NCI-H2171 (cell line): ENCODE measurements around the gene MPZL1.
"Not testable (repeated sequence)": the region's sequence is repeated elsewhere in the genome, so short reads cannot be mapped to it uniquely, and the experiment has no call there.

Source experiments
- DNase-seq: peaks from one replicate; lab custom pipeline; 2025; lab: John Stamatoyannopoulos, UW

MPZL1 gene

GRCh38 chr1:167719715-167720421 is 1.9 kb upstream of the MPZL1 start:
- DNase-seq: not testable (repeated sequence)

GRCh38 chr1:167720965-167721616 is 691 bp upstream of the MPZL1 start:
- no peak for DNase-seq

DNA sequence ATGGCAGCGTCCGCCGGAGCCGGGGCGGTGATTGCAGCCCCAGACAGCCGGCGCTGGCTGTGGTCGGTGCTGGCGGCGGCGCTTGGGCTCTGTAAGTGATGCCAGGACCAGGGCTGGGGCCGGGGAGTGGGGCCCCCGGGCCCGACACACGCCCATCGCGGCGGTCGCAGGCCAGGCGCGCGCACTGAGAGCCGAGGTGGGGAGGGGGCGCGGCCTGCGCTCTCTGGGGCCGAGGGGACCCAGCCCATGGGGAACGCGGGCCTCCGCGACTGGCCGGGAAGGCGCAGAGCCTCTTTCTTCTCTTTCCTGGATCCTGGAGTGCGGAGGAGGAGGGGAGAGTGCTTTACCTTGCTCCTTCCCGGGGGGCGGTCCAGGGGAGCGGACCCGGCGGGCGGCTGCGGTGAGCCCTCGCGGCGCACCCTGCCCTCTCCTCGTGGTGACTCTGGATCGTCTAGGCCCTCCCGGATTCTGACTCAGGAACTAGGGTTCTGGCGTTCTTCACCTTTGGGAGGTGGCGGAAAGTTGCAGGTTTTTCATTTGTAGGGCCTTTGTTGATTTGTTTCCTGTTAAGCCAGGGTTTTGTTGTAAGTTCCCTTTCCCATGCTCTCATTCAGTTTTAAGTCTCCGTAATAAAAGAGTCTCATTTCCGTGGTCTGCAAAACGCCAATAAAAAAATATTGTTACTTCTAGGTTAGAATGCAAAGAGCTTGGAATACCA is 529 bp downstream of the MPZL1 start:
- peak; percentile 21 for DNase-seq

DNA sequence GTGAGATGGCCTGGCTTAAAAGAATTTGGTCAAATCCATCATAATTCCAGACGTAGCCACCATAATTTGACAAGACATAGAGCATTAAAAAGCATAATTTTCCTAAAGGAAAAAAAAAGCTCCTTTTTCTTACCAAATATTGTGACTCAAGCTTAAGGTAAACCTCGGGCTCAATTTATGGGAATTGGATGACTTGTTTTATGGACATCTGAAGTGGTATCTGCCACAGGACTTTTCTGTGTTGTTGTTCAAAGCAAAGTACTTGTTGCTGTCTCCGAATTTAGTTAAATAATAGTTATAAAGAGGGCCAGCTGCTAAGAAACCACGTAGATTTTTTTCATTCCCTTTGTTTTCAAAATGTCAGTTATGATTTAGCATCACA is 1.1 kb downstream of the MPZL1 start:
- DNase-seq: no peak

GRCh38 chr1:167723707-167724323 is 2.0 kb downstream of the MPZL1 start:
- no peak for DNase-seq

DNA sequence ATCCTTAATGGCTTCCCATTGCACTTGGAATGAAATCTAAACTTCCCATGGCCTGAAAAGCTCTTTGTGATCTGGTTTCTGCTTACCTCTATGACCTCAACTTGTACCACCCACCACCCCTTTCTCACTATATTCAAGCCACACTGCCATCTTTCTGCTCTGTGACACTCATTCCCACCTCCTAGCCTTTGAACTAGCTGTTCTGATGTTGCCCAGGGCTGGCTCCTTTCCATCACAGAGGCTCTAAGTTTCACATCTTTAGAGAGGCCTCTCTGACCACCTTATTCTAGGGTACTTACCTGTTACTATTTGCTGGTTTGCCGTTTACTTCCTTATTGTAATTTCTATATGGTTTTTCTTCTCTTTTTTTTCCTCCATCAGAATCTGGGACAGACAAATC is 4.2 kb downstream of the MPZL1 start:
- no peak for DNase-seq

DNA sequence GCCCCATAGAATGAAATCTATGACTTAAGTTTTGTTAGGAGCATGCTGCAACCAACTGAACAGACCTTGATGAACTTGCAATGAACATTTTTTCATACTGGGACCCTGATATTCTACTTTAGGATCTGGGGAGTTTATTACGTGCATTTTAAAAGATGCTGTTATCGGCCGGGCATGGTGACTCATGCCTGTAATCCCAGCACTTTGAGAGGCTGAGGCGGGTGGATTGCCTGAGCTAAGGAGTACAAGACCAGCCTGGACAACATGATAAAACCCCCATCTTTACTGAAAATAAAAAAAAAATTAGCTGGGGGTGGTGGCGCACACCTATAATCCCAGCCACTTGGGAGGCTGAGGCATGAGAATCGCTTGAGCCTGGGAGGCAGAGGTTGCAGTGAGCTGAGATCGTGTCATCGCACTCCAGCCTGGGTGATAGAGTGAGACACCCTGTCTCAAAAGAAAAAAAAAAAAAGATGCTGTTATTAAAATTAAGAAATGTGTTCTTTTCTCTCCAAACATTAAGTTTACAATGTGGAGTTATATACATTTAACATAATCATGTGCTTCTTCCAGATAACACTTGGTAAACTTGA is 7.1 kb downstream of the MPZL1 start:
- DNase-seq: no peak

- no peak for DNase-seq
Observed at GRCh38 chr1:167734227-167734626, 12.4 kb downstream of the MPZL1 start.

DNA sequence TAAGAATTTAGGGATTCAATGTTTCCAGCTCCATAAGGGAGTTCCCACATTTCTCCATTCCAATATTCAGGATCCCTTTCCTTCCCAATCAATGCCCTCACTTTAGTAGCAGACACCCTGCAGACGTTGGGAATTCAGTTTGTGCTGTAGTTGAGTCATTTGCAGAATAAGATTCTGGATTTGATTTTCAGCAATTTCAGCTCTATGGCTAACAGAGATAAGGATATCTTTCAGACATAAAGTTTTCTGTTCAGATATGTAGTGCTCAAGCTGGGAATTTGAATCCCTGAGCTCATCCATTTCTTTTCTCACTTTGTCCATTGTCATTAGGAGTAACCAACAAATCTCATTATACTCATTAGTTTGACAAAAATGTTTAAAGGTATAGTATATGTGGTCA is 13.1 kb downstream of the MPZL1 start:
- no peak for DNase-seq

GRCh38 chr1:167737169-167737568 is 15.4 kb downstream of the MPZL1 start:
- no peak for DNase-seq

DNA sequence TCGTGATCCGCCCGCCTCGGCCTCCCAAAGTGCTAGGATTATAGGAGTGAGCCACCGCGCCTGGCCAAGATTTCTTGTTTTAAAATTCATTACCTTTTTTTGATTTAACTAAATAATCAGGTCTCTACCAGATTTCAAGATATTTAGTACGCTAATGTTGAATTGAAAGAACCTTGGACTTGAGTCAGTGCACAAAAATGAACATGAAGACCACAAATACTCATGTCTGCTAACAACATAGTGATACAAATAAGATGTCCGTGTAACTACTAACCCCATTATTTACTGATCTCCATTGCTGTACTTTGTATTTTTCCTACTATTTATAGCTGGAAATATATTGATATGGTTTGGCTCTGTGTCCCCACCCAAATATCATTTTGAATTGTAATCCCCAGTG is 16.4 kb downstream of the MPZL1 start:
- no peak for DNase-seq

GRCh38 chr1:167739752-167740151 is 18.0 kb downstream of the MPZL1 start:
- DNase-seq: no peak

DNA sequence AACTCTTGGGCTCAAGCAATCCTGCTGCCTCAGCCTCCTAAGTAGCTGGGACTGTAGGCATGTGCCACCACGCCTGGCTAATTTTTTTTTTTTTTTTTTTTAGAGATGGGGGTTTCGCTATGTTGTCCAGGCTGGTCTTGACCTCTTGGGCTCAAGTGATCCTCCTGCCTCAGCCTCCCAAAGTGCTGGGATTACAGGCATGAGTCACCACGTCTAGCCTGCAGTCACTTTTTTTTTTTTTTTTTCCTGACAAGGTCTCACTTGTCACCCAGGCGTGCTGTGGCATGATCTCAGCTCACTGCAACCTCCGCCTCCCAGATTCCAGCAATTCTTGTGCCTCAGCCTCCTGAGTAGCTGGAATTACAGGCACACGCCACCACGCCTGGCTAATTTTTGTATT is 19.3 kb downstream of the MPZL1 start:
- not testable (repeated sequence) for DNase-seq

DNA sequence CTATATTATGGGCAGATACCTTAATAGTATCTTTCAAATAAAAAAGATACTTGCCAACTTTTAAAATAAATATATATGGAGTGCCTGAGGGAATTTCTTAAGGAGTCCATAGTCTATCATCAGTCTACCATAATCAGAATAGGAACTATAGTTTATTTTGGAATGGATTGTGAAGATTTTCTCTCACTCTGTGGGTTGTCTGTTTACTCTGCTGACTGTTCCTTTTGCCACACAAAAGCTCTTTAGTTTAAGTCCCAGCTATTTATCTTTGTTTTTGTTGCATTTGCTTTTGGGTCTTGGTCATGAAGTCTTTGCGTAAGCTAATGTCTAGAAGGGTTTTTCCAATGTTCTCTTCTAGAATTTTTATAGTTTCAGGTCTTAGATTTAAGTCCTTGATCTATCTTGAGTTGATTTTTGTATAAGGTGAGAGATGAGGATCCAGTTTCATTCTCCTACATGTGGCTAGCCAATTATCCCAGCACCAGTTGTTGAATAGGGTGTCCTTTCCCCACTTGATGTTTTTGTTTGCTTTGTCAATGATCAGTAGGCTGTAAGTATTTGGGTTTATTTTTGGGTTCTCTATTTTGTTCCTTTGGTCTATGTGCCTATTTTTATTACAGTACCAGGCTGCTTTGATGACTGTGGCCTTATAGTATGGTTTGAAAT is 20.7 kb downstream of the MPZL1 start:
- DNase-seq: not testable (repeated sequence)

DNA sequence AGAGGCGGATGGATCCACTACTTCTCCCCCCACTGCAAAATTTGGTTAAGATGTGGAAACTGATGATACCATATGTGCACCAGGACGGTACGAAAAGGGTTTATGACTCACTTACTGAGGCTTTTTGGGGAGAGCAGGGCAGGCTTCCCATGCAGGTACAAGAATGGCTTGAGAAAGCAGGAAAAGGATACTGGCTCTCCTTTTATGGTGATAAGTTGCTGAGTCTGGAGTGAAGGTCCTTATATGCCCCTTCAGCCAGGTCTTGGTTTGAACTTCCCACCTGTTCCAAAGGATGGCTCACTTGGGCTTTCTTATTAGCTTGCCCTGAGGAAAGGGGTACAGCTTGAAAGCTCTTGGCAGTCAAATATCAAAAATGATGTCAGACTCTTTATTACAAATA is 23.1 kb downstream of the MPZL1 start:
- DNase-seq: no peak

DNA sequence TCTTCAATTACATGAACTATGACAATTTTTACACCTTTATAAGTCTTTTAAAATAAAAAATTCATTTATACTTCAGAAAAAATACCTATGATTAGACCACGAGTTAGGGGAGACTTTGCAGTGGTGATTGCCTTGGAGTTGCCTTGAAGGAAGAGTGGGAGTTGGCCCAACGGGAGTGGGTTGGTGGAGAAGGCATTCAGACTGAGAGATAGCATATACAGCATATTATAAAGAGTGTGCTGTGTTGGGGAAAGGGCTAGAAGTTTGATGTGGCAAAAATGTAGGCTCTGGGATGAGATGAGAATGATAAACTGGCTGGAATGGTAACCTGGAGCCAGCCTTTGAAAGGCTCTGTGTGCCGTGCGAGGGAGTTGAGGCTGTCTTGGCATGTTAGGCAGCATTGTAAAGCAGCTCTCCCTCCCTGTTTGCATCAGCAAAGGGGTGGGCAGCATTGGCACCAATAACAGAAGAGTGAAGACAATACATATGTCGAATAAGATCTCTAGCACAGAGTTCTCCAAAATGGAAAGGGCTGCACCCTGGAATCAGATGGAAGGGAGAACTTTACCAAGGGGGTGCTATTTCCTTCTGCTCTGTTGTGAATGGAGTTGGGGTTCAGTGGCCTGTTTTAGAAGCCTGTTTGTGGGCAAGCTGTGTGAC is 24.4 kb downstream of the MPZL1 start:
- DNase-seq: no peak

GRCh38 chr1:167746988-167747655 is 25.3 kb downstream of the MPZL1 start:
- DNase-seq: no peak

- DNase-seq: no peak
Observed at GRCh38 chr1:167747988-167748387, 26.2 kb downstream of the MPZL1 start.

DNA sequence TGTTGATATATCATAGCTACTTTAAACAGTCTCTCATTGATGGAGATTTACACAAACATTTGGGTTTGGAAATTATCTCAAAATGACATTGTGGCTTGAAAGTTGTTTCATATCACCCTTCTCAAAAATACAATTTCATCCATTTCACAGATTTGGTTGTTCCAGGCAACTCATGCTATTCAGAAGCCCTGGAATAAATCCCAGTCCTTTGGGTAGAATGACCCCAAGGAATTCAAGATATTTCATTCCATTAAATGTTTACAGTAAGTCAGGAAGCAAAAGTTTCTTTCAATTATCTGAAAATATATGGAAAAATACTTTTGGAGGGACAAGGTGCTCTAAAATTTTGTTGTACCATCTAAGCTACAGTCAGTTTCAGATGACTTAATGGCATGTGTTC is 27.1 kb downstream of the MPZL1 start:
- DNase-seq: no peak

GRCh38 chr1:167749741-167750140 is 28.0 kb downstream of the MPZL1 start:
- no peak for DNase-seq

- no peak for DNase-seq
Observed at GRCh38 chr1:167750641-167751040, 28.9 kb downstream of the MPZL1 start.
